Pulmonary artery endothelial cell (primary cell): Measurements from ENCODE around the gene GRID1. TPM values are rescaled to one million over a fixed set of nuclear protein-coding genes. Genes with fewer than 3 reads are reported as not detected.
"Not testable (repeated sequence)": the region's sequence is repeated elsewhere in the genome, so short reads cannot be mapped to it uniquely, and the experiment has no call there.

ENCODE experiments used
- DNase-seq: peaks from one replicate; pipeline ENCODE4 v3.0.0-alpha.2; 2011; ENCODE audit warnings: low read depth, low spot score
- total RNA-seq: library from RNA; depleted of rRNA; stranded (reverse); fragments of >200 nt; gene quantifications from 2 replicates; pipeline ENCODE4 v1.2.3, GENCODE V29; 2014

Gene GRID1
- total RNA-seq, 1 donor from 2014 or later, result not detected

GRCh38 chr10:85959239-85959638, 407.4 kb downstream of the GRID1 start:
- DNase-seq, result no peak

DNA sequence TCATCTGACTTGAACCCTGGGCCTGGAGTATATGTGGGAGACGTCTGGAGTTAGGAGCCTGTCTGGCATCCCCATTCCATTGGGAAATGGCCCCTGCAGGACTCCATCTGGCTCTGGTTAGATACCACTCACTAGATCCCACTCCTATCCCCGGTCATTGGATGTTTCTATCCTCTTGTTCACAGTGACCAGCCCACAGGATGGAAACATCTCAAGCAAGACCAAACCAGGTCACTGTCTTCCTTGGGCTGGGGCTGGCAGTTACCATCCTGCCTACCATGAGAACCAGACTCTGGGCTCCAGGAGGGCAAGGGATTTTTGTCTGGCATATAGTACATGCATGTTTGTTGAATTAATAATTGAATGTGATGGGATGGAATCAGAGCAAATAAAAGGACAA, 415.7 kb downstream of the GRID1 start:
- no peak for DNase-seq

DNA sequence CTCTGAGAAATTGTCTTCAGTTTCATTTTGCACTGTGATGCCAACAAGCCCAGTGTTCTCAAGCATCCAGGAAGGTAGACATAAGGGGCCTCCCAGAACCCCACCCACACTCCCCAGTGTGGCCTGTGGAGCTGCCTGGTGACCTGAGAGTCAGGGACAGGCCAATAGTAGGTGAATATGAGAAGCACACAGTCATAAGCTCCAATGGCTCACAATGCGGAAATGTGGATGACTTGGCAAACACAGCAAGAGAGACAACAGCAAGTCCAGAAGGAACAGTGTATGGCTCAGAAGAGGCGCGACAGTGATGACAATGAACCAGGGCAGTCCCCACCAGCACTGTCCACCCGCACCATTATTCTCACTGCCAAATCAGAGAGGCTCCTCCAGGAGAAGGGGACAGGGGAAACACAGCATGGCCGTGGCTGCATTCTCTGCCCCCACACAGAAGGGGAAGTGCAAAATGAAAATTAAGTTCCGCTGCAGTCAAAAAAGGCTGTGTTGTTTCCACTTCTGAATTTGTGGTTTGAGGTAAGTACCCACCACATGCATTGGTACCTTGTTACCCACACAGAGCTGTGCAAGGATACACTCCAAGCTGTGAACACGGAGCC, 419.8 kb downstream of the GRID1 start:
- DNase-seq, result no peak

DNA sequence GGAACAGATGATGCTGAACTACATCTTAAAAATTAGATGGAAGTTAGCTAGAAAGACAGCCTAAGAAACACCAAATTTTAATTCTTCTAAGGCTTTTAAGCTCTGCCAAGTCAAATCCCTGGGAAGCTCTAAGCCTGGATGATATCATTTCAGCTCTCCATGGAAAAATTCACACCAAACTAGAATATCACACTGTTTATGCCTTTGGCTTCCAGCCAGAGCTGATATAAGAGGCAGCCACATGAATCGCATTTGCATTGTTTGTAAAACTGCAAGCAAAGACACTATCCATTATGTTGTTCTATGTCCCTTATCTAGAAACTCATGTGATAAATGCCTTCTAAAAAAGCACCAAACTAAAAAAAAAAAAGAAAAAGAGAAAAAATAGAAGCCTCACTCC, 430.4 kb downstream of the GRID1 start:
- DNase-seq, result no peak

- DNase-seq, result no peak
These were observed 432.0 kb downstream of the GRID1 start for GRCh38 chr10:85934586-85934985.

DNA sequence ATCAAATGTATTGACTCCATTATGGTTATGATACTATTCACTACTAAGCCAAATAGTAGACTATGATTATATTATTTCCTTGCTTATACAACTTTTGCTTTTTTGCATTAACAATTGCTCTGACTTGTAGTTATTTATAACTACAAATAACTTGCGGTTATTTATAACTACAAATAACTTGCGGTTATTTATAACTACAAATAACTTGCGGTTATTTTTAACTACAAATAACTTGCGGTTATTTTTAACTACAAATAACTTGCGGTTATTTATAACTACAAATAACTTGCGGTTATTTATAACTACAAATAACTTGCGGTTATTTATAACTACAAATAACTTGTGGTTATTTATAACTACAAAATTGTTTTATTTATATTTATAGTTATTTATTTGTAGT, 436.6 kb downstream of the GRID1 start:
- not testable (repeated sequence) for DNase-seq

DNA sequence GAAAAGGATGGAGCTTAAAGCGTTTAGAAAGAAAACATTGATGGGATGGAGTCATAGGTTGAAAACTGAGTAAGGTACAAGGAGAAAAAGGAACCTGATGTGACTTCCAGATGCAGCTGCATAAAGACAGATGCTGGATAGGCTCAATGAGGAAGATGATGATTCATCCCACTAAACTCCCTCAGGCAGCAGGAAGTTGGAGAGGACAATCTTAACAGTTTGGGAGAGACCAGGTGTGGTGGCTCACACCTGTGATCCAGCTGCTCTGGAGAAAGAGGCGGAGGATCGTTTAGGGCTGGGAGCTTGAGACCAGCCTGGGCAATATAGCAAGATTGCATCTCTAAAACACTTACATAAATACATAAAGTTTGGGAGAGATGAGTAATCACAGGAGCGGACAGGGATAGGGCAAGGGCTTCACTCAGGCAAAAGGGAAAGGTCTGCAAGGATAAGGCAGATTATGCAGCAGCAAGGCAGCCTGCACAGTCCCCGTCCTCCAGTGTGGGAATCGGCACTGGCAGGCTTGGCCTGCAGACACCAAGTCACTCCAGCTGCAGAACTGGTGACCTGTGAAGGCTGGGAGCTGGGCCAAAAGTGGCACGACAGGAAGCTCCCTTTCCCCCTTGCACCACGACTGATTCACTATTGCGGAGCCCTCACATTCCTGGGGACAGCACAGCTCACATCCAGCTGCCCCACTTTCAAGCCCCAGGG, 438.5 kb downstream of the GRID1 start:
- DNase-seq, result no peak

DNA sequence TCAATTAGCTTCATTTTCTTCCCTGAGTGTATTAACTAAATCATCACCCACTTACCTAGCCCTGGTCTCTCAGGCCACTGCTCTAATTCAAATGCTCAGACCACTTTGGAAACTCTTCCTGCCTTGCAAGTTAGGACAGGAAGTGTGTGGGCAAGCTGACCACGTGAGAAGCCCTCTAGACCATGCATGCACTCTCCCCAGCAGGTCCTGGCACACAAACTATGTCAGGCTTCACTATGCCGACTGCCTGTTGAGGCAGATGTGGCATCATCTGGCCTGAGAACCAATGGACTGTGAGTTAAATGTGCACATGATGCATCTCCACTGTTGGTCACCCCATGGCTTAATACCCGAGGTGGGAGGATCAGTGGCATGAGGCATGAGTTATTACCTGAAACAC, 439.6 kb downstream of the GRID1 start:
- DNase-seq, result no peak

DNA sequence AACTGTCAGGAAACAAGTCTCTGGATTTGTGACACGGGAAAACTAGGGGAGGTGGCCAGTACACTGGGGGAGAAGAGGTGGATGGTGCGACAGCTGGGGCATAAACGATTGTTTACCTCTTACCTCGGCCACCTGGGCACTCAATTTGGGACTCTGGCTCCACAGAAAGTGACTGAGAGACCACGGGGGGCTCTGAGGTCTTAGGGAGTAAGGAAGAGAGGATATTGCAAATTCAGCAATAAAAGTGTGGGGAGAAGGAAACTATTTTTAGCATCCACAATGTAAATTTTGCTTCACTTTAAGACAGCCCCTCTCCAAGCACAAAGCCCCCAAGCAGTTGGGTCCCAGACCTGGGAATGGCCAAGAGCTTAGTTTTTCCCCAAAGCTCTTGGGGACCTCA, 440.5 kb downstream of the GRID1 start:
- no peak for DNase-seq

DNA sequence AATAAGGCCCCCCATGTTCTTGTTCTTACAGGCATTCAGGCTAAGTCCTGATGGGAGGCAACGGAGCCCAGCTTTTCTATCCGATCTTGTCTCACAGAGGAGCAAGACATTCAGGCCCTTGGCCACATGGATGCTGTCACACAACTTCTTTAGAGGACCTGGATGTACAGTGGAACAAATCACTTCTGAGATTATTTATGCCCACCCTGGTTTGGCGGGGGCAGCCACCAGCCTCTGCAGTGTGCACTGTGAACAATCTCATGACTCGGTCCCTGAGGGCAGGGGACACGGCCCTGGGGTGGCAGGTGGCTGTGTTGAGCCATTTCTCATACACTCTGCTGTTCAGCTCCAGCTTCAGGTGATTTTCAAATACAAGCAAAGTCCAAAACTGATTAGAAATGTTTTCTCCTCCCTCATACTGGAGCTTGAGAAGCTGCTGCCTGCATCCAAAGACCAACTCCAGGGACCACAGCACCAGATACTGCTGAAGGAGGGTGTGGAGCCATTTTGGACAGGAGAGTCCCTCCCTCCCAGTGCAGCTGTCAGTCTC, 441.3 kb downstream of the GRID1 start:
- DNase-seq, result no peak

DNA sequence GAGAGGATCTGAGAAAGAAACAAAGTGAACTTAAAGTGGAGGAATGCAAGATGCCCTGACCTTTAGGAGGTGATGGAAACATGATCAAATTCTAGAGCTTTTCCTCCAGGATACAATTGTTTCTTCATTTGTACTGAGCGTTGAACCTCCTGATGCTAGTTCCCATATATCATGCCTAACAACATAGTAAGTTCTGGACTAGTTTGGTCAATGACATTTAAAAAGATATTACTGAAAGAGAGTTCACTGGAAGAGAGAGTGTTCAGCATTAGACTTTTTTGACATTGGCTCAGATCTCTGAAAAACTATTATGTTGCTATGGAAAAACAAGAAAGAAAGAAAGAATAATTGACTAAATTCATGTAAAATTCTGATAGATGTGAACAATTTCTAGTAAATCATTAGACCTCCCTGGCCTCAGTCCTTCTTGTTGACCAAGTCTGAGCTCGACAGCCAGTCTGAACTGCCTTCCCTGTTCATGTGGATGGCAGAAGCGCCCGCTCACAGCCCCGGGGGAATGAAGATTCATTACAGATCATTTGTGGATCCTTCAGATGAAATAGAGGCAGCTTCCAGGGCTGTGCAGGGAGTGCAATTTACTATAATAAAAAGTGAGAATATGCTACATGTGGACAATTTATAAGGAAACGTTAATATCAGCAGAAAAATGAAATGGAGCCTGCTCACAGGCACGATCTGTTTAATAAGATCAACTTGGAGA, 442.1 kb downstream of the GRID1 start:
- DNase-seq, result no peak

DNA sequence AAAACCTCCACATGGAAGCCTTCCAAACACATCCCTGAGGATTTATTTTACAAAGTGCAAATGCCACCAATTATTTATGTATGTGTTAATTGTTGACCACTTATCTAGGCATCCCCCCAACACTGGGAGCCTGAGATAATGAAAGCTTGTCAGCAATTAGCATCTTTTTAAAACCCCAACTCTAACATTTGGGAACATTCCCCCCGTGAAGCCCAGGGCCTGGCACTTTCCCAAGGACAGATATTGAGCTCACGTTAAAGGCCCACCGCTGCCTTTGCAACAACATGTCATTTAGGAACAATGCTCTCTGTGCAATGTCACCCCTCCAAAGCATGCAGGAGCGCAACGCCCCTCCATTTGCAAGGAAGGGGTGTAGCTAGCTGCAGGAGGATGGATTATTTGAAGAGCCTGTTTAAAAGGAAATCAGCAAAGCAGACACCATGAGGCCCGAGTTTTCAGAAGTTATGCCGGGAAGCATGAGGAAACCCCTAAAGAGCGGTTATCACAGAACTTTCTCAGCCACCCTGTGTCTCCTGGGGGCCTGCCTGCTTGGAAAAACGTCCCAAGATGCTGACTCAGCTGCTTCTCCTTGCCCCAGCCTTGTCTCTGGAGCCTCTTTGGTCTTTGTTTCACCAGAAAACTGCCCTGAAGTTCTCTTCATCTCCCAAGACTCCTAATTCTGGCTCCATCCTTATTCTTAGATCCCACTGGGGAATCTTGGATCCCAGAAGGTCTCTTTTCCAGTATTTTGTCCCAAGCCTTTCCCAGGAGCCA, 444.1 kb downstream of the GRID1 start:
- DNase-seq, result no peak

- DNase-seq, result no peak
These were observed 444.8 kb downstream of the GRID1 start for GRCh38 chr10:85921789-85922188.

DNA sequence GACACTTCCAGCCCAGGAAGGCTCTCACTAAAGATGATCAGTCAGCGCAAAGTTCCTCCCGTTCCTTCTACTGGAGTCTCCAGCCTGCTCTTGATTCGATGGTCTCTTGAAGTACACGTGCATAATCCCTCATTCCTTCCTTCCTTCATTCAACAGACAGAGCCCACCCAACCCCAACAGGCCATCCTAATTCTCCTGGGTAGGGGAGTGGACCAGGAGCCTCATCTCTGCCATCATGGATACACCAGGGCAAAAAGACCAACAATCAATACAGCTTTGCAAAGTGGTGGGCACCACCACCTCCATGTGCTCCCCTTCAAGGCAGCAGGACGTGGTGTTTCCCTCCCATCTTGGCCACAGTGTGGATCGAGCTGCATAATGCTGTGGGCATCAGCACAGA, 446.3 kb downstream of the GRID1 start:
- no peak for DNase-seq

DNA sequence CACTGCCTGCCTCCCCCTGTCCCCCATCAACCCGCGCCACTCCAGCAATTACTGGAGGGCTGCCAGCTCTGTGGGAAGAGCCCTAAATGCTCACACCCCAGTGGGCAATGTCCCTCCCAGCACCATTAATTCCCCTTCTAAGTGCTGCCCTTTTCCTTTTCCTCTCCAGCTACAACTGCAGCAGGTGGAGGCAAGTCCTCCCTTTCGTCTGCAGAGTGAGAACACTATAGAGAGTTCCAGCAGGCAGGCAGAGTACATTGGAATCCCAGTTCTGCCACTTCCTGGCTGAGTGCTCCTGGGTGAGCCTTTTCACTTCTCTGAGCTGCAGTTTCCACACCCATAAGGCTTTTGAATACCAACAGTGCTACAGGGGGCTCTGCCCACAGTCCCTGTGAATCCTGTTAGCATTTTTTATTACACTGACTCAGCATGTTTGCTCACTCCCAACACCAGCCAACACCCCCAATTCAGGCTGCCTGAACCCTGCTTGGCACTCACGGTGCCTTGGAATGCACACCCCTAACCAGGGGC, 447.0 kb downstream of the GRID1 start:
- no peak for DNase-seq

DNA sequence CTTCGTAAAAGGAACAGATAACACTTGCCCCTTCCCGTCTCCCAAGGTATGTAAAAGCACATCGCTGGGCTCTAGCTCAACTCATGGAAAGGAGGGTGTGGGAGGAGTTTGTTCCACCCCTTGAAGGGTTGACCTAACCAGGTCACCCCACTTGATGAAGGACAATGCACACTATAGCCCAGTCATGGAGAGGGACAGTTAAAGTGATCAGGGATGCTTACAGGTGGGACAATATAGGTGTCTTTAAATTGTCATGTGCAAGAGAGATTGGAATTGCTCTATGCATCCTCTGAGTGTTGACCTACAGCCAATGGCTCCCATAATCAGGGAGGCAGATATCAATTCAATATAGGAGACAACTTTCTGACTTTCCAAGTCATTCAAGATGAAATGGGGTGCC, 448.2 kb downstream of the GRID1 start:
- no peak for DNase-seq

DNA sequence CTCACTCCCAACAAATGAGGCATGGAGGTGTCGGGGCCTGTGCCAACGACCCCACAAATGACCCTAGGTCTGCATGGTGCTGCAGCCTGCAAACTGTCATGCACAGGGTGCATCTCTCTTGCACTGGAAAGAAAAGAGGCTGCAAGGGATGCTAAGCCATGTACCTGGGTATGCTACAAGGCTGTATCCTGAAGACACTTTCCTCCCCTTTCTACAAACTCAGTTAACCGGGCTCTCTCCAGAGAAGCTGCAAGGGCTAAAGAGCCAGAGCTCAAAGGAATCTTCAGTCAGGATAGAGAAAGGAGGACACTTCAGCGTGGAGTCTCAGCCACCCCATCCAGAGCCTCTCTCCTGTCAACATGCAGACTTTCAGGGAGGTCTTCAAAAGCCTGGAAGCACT, 449.0 kb downstream of the GRID1 start:
- DNase-seq, result no peak

DNA sequence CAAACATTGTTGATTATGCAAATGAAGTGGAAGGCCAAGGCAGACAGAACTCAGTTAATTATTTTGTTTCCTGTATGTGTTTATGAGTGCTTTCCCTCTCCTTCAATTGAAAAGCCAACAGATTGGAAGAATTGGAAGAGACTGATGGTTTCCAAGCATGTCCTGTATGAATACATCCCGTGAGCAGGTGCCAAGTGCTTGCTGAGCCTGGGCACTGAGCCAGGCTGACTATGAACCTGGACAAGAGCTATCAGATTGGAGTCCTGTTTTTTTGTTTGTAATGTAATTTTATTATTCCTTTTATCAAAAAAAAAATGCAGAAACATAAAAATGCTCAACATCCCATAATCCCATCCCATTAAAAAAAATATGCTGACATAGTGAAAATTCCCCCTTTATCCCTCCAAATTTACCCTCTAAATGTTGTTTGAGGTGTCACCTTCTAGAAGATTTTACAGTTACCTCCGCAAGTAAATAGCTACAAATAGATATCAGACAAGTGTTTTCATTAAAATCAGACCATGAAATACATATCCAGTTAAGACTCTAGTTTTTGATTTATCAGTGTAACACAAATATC, 449.5 kb downstream of the GRID1 start:
- DNase-seq, result no peak

DNA sequence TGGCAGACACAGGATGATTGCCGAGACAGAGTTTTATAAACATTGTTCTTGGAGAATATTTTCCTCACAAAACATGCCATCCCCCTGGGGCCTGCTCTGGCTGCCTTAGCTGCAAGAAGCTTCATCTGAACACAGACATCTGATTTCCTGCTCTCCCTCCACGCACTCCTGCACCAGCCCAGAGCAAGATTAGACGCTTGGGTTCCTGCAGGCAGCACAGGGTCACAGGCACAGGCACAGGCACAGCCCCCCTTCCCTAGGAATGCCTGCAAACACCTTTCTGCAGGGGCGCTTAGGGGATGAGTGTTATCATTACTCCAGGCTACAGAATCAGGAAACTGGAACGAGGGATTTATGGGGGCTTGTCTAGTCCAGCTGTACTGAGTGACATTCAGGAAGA, 450.3 kb downstream of the GRID1 start:
- DNase-seq, result no peak

DNA sequence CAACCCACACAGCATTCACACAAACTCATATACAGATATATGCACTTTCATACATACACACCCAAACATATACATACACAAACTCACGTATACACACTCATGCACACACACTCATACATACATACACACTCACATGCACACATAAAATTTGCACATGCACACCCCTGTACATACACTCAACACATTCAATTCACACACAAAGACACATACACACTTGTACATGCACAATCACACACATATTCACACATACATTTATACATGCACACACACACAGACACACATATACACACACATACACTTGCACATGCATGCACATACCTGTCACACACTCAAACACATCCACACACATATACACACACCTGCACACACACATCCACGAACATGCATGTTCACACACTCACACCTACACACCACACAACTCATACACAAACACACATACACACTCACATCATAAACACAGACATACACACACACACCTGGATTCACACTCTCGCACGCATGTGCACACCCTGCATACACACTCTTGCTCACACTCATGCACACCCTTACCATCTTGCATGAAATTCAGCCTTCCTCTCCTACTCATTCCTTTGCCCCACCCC, 451.2 kb downstream of the GRID1 start:
- no peak for DNase-seq

- DNase-seq, result no peak
These were observed 451.9 kb downstream of the GRID1 start for GRCh38 chr10:85914720-85915119.
